ENCODE data around the gene NTM. TPM values are rescaled to one million over a fixed set of nuclear protein-coding genes. Genes with fewer than 3 reads are reported as not detected.

Gene NTM
- total RNA-seq, 1 donor from 2014 or later: 9.9 TPM

DNA sequence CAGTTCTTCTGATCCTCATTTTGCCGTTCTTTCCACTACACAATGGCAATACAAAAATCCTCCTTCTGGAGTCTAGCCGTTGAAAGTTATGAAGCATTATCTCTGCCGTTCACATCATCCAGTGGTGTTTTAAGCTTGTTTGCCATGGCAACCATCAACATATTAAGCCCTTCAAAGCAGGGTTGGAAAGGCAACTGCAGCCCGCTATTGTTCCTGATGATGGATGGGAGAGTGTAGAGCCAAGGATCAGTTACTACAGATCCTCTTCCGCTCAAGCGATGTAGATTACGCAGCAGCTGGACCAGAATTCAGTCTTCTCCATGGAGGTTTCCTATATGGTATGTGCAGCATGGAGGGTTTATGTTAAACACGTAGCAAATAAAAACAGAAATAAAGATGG is 352.7 kb downstream of the NTM start:
- H3K27me3 ChIP-seq (ENCODE audit: control insufficient read depth in 3 of 3, insufficient read depth in 3 of 3, low read length in 3 of 3): no peaks in the 10 kb centered on the region
- no peaks in the 10 kb centered on the region for H3K4me1 ChIP-seq (ENCODE audit: control insufficient read depth in 3 of 3, insufficient read depth in 3 of 3, low read length in 3 of 3)
- H3K9me3 ChIP-seq (ENCODE audit: control insufficient read depth in 3 of 3, low read length in 3 of 3): no peaks in the 10 kb centered on the region
- H3K4me3 ChIP-seq (ENCODE audit: low read length in 3 of 3): no peak overlapping the region
- no peaks in the 10 kb centered on the region for H3K36me3 ChIP-seq (ENCODE audit: control insufficient read depth in 3 of 3, insufficient read depth in 3 of 3, low read length in 3 of 3)
- H3K27ac ChIP-seq (ENCODE audit: low read depth, low read length): no peak overlapping the region
- no peak overlapping the region for H3K9ac ChIP-seq (ENCODE audit: low read depth in 1 of 3, low read length in 3 of 3)

- Histone ChIP-seq H3K36me3 (ENCODE audit: control insufficient read depth in 3 of 3, insufficient read depth in 3 of 3, low read length in 3 of 3) (no peaks in the 10 kb centered on the region), H3K27me3 (ENCODE audit: control insufficient read depth in 3 of 3, insufficient read depth in 3 of 3, low read length in 3 of 3) (no peaks in the 10 kb centered on the region), H3K4me1 (ENCODE audit: control insufficient read depth in 3 of 3, insufficient read depth in 3 of 3, low read length in 3 of 3) (no peaks in the 10 kb centered on the region), H3K4me3 (ENCODE audit: low read length in 3 of 3) (no peak overlapping the region), H3K9me3 (ENCODE audit: control insufficient read depth in 3 of 3, low read length in 3 of 3) (no peaks in the 10 kb centered on the region), H3K27ac (ENCODE audit: low read depth, low read length) (no peak overlapping the region), H3K9ac (ENCODE audit: low read depth in 1 of 3, low read length in 3 of 3) (no peak overlapping the region)
Measured at GRCh38 chr11:131724436-131724975, 354.1 kb downstream of the NTM start.

- H3K36me3 ChIP-seq (ENCODE audit: control insufficient read depth in 3 of 3, insufficient read depth in 3 of 3, low read length in 3 of 3): no peaks in the 10 kb centered on the region
- H3K4me1 ChIP-seq (ENCODE audit: control insufficient read depth in 3 of 3, insufficient read depth in 3 of 3, low read length in 3 of 3): no peaks in the 10 kb centered on the region
- H3K27ac ChIP-seq (ENCODE audit: low read depth, low read length): no peak overlapping the region
- H3K4me3 ChIP-seq (ENCODE audit: low read length in 3 of 3): no peak overlapping the region
- H3K9me3 ChIP-seq (ENCODE audit: control insufficient read depth in 3 of 3, low read length in 3 of 3): no peaks in the 10 kb centered on the region
- no peaks in the 10 kb centered on the region for H3K27me3 ChIP-seq (ENCODE audit: control insufficient read depth in 3 of 3, insufficient read depth in 3 of 3, low read length in 3 of 3)
- no peak overlapping the region for H3K9ac ChIP-seq (ENCODE audit: low read depth in 1 of 3, low read length in 3 of 3)
Measured at GRCh38 chr11:131734871-131735270, 364.5 kb downstream of the NTM start.

DNA sequence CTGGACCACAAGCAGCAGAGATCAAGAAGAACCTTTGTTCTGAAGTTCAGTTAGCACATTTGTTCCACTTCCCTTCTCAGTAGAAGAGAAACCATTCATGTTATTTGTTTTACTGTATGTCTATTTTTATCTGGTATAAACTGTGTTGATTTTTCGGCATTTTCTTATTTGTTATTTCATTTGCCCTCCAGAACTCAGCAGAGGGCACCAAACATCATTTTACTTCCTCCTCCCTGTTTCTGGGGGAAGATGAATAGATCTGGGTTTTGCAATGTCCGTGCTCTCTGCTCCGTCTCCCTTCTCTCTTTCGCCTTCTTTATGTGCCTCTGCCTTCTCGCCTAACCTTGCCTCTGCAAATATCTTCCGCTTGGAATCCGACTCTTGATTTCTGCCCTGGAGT is 366.9 kb downstream of the NTM start:
- H3K4me3 ChIP-seq (ENCODE audit: low read length in 3 of 3): no peak overlapping the region
- no peaks in the 10 kb centered on the region for H3K36me3 ChIP-seq (ENCODE audit: control insufficient read depth in 3 of 3, insufficient read depth in 3 of 3, low read length in 3 of 3)
- H3K9ac ChIP-seq (ENCODE audit: low read depth in 1 of 3, low read length in 3 of 3): no peak overlapping the region
- no peaks in the 10 kb centered on the region for H3K9me3 ChIP-seq (ENCODE audit: control insufficient read depth in 3 of 3, low read length in 3 of 3)
- H3K4me1 ChIP-seq (ENCODE audit: control insufficient read depth in 3 of 3, insufficient read depth in 3 of 3, low read length in 3 of 3): no peaks in the 10 kb centered on the region
- no peak overlapping the region for H3K27ac ChIP-seq (ENCODE audit: low read depth, low read length)
- H3K27me3 ChIP-seq (ENCODE audit: control insufficient read depth in 3 of 3, insufficient read depth in 3 of 3, low read length in 3 of 3): no peaks in the 10 kb centered on the region

- Histone ChIP-seq H3K4me1 (ENCODE audit: control insufficient read depth in 3 of 3, insufficient read depth in 3 of 3, low read length in 3 of 3) (no peaks in the 10 kb centered on the region), H3K36me3 (ENCODE audit: control insufficient read depth in 3 of 3, insufficient read depth in 3 of 3, low read length in 3 of 3) (no peaks in the 10 kb centered on the region), H3K27ac (ENCODE audit: low read depth, low read length) (no peak overlapping the region), H3K4me3 (ENCODE audit: low read length in 3 of 3) (no peak overlapping the region), H3K9me3 (ENCODE audit: control insufficient read depth in 3 of 3, low read length in 3 of 3) (no peaks in the 10 kb centered on the region), H3K9ac (ENCODE audit: low read depth in 1 of 3, low read length in 3 of 3) (no peak overlapping the region), H3K27me3 (ENCODE audit: control insufficient read depth in 3 of 3, insufficient read depth in 3 of 3, low read length in 3 of 3) (no peaks in the 10 kb centered on the region)
Measured at GRCh38 chr11:131739243-131739882, 368.9 kb downstream of the NTM start.

GRCh38 chr11:131744847-131745246 is 374.4 kb downstream of the NTM start:
- peaks cover 0 to 4% (median 0%) of the 10 kb centered on the region in 3 donors for H3K4me1 ChIP-seq (ENCODE audit: control insufficient read depth in 3 of 3, insufficient read depth in 3 of 3, low read length in 3 of 3)
- H3K9ac ChIP-seq (ENCODE audit: low read depth in 1 of 3, low read length in 3 of 3): no peak overlapping the region
- H3K9me3 ChIP-seq (ENCODE audit: control insufficient read depth in 3 of 3, low read length in 3 of 3): no peaks in the 10 kb centered on the region
- H3K27ac ChIP-seq (ENCODE audit: low read depth, low read length): no peak overlapping the region
- H3K27me3 ChIP-seq (ENCODE audit: control insufficient read depth in 3 of 3, insufficient read depth in 3 of 3, low read length in 3 of 3): no peaks in the 10 kb centered on the region
- no peaks in the 10 kb centered on the region for H3K36me3 ChIP-seq (ENCODE audit: control insufficient read depth in 3 of 3, insufficient read depth in 3 of 3, low read length in 3 of 3)
- no peak overlapping the region for H3K4me3 ChIP-seq (ENCODE audit: low read length in 3 of 3)

GRCh38 chr11:131745405-131745804 is 375.0 kb downstream of the NTM start:
- Histone ChIP-seq H3K36me3 (ENCODE audit: control insufficient read depth in 3 of 3, insufficient read depth in 3 of 3, low read length in 3 of 3) (no peaks in the 10 kb centered on the region), H3K9me3 (ENCODE audit: control insufficient read depth in 3 of 3, low read length in 3 of 3) (no peaks in the 10 kb centered on the region), H3K27ac (ENCODE audit: low read depth, low read length) (no peak overlapping the region), H3K4me3 (ENCODE audit: low read length in 3 of 3) (no peak overlapping the region), H3K27me3 (ENCODE audit: control insufficient read depth in 3 of 3, insufficient read depth in 3 of 3, low read length in 3 of 3) (no peaks in the 10 kb centered on the region), H3K4me1 (ENCODE audit: control insufficient read depth in 3 of 3, insufficient read depth in 3 of 3, low read length in 3 of 3) (peaks cover 0 to 4% (median 0%) of the 10 kb centered on the region in 3 donors), H3K9ac (ENCODE audit: low read depth in 1 of 3, low read length in 3 of 3) (no peak overlapping the region)

DNA sequence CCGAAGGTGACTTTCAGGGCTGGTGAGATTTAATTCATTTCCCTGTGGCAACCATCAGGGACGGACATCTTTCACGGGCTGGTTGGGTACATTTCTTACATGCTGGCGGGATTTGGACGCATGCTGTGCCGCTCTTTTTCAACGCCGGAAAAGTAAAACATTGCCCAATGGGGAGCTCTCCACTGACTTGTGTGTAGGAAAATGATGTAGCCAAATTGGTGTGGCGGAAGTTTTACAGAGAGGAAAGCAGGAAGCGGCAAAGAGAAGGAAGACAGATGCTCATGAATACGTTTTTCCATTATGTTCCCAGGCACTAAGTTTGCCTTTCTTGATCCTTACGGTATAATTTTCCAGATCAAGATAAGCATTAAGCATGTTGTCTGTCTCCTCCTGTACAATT is 375.8 kb downstream of the NTM start:
- no peaks in the 10 kb centered on the region for H3K36me3 ChIP-seq (ENCODE audit: control insufficient read depth in 3 of 3, insufficient read depth in 3 of 3, low read length in 3 of 3)
- peaks cover 0 to 4% (median 0%) of the 10 kb centered on the region in 3 donors for H3K4me1 ChIP-seq (ENCODE audit: control insufficient read depth in 3 of 3, insufficient read depth in 3 of 3, low read length in 3 of 3)
- H3K4me3 ChIP-seq (ENCODE audit: low read length in 3 of 3): no peak overlapping the region
- H3K9ac ChIP-seq (ENCODE audit: low read depth in 1 of 3, low read length in 3 of 3): no peak overlapping the region
- no peaks in the 10 kb centered on the region for H3K27me3 ChIP-seq (ENCODE audit: control insufficient read depth in 3 of 3, insufficient read depth in 3 of 3, low read length in 3 of 3)
- H3K27ac ChIP-seq (ENCODE audit: low read depth, low read length): no peak overlapping the region
- no peaks in the 10 kb centered on the region for H3K9me3 ChIP-seq (ENCODE audit: control insufficient read depth in 3 of 3, low read length in 3 of 3)

DNA sequence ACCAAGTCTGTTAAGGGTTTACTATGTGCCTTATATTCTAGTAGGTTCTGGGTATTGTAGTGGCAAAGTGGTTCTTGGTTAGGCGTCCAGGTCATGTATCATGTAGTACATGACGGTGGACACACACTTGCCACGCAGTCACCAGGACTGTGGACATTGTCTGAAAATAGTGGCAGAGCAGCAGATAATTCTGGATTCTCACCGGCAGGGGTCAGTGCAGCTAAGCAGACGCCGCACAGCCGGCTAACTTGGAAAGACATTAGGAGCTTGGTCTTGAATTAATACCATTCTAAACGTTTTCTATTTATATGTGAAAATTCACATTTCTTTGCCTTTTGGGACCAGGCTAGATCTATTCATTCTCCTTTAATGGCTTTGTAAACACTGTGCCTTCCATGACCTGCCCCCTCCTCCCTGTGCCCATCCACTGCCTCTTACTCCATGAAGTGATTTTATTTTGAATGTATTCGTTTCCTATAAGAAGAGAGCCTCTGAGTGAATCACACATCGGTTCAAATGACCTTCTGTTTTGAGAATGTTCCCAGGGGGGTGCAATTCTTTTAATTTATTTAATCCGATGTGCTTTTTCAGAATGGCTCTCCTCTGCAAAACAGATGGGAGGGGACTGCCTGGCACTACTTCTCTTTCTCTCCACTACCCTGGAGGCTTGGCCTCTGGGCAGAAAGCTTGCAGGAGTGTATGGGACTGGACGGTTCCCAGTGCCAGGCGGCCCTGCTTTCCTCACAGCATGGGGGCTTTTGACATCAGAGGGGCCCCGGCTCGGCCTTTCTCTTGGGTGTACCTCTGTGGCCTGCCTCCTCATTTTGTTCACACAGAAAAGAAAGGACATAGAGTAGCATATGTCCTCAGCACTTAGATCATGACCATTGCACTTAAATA is 378.0 kb downstream of the NTM start:
- Histone ChIP-seq H3K9ac (ENCODE audit: low read depth in 1 of 3, low read length in 3 of 3) (no peak overlapping the region), H3K27ac (ENCODE audit: low read depth, low read length) (no peak overlapping the region), H3K36me3 (ENCODE audit: control insufficient read depth in 3 of 3, insufficient read depth in 3 of 3, low read length in 3 of 3) (no peaks in the 10 kb centered on the region), H3K9me3 (ENCODE audit: control insufficient read depth in 3 of 3, low read length in 3 of 3) (no peaks in the 10 kb centered on the region), H3K4me1 (ENCODE audit: control insufficient read depth in 3 of 3, insufficient read depth in 3 of 3, low read length in 3 of 3) (peaks cover 0 to 4% (median 0%) of the 10 kb centered on the region in 3 donors), H3K27me3 (ENCODE audit: control insufficient read depth in 3 of 3, insufficient read depth in 3 of 3, low read length in 3 of 3) (no peaks in the 10 kb centered on the region), H3K4me3 (ENCODE audit: low read length in 3 of 3) (no peak overlapping the region)

DNA sequence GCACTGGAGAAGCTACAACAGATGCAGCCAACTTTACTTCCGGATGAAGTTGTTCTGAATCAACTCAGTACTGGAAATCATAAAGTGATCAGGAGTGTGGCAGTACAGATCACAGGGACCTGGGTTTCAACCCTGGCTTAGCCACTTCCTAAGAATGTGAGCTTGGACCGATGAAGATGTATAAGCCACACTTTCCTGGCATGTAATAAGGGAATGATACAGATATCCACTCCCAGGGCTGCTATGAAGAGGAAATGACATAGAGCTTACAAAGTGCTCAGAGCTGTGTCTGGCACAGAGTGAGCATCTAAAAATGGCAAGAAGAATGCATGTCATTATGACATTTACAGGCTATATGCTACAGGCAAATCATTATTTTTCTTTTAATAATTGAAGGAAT is 378.7 kb downstream of the NTM start:
- peaks cover 0 to 4% (median 0%) of the 10 kb centered on the region in 3 donors for H3K4me1 ChIP-seq (ENCODE audit: control insufficient read depth in 3 of 3, insufficient read depth in 3 of 3, low read length in 3 of 3)
- H3K27me3 ChIP-seq (ENCODE audit: control insufficient read depth in 3 of 3, insufficient read depth in 3 of 3, low read length in 3 of 3): no peaks in the 10 kb centered on the region
- H3K9me3 ChIP-seq (ENCODE audit: control insufficient read depth in 3 of 3, low read length in 3 of 3): no peaks in the 10 kb centered on the region
- H3K9ac ChIP-seq (ENCODE audit: low read depth in 1 of 3, low read length in 3 of 3): no peak overlapping the region
- no peak overlapping the region for H3K4me3 ChIP-seq (ENCODE audit: low read length in 3 of 3)
- H3K36me3 ChIP-seq (ENCODE audit: control insufficient read depth in 3 of 3, insufficient read depth in 3 of 3, low read length in 3 of 3): no peaks in the 10 kb centered on the region
- no peak overlapping the region for H3K27ac ChIP-seq (ENCODE audit: low read depth, low read length)
